Germinal center (tissue), 1 donor: ENCODE measurements around the gene IL11RA.
A peak's percentile ranks its signal among the peaks of the same experiment; 100 is the strongest.

Experiments used
- DNase-seq: peaks from one replicate; pipeline ENCODE4 v3.0.0; 2012; ENCODE audit warnings: mixed read lengths, low spot score

The IL11RA gene

DNA sequence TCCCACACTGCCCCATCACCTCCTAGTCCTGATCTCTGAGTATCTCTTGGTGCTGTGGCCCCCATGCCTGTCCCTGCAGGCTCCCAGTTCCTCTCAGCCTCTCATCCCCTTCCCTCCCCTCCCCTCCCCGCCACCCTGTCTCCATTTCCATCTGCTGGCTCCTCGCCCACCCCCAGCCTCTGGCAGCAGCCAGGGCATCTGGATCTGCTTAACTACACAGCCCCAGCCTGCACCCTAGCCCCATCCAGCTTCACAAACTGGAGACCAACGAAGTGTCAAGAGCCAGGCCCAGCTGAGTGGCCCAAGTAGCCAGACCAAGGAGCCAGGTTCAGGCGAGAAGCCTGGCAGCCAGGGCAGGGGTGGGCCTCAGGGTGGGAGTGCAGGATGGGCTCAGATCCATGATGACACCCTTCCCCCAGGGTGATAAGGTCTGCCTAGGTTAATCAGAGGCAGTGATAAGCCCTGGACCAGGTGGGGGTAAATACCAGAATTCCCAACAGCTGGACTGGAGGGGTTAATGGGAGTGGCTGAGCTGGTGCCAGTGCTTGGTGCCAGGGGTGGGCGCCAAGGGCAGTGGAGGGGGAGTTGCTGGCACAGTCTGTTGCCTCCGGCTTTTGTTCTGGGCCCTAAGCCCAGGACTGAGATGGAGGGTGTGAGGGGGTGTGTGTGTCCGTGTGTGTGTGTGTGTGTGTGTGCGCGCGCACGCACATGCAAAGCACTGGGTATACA lies 2.5 kb downstream of the IL11RA start:
- DNase-seq, result no peak

DNA sequence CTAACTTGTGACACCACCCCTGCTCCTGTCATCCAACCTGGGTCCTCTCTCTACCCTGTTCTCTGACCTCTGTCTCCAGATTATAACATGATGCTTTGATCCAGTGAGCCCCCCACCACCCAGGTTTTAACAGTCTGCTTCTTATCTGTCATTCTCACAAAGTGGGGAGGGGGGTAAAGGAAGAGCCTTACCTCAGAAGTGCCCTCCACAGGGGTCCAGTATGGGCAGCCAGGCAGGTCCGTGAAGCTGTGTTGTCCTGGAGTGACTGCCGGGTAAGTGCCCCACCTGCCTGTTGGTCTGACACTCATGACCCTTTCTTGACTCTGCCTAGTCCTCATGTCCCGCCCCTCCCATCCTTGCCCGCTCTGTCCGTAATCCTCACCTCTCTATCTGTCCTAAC lies 3.4 kb downstream of the IL11RA start:
- DNase-seq, result no peak

DNA sequence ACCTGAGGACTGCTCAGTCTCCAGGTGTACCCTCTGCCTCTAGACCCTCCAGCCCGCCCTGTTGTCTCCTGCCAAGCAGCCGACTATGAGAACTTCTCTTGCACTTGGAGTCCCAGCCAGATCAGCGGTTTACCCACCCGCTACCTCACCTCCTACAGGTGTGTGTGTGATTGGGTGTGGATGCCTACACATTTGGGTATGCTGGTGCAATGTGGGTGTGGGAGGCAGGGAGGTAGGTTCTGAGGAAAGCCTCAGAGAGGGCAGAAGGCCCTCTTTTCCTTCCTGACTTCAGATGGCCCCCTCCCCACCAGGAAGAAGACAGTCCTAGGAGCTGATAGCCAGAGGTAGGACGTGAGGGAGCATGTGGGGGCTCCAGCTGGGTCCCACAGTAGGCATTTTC lies 5.0 kb downstream of the IL11RA start:
- DNase-seq, result no peak

DNA sequence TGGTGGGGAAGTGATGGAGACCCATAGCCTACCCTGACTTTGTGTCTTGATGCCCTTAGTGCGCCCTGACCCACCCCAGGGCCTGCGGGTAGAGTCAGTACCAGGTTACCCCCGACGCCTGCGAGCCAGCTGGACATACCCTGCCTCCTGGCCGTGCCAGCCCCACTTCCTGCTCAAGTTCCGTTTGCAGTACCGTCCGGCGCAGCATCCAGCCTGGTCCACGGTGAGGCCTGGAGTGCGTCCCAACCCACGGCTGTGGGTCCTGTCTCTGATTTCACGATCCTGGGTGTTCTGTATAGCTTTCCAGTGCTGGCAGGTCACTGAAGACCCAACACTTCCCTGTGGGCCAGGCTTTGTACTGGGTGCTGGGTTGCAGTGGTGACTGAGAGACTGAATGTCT lies 6.5 kb downstream of the IL11RA start:
- no peak for DNase-seq

DNA sequence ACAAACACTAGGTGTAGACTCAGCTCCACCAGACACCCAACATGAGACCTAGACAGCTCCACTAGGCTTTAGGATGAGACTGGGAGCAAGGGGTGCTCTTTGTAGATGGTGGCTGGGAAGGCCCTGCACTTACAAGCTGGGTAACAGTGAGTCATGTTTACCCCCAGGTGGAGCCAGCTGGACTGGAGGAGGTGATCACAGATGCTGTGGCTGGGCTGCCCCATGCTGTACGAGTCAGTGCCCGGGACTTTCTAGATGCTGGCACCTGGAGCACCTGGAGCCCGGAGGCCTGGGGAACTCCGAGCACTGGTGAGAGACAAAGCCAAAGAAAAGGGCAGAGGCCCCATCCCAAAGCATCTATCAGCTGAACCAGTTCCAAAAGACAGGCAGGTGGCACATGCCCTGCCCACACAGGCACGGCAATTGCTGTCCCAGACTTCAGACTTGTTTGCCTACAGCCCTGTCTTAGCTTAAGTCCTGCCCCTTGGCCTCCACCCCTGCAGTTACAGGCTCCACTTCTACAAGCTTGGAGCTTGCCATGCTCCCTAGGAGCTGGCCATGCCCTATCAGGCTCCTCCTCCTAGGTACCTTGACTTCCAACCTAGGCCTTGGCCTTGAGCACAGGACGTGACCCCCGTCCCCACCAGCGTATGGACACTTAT lies 7.7 kb downstream of the IL11RA start:
- DNase-seq, result no peak

DNA sequence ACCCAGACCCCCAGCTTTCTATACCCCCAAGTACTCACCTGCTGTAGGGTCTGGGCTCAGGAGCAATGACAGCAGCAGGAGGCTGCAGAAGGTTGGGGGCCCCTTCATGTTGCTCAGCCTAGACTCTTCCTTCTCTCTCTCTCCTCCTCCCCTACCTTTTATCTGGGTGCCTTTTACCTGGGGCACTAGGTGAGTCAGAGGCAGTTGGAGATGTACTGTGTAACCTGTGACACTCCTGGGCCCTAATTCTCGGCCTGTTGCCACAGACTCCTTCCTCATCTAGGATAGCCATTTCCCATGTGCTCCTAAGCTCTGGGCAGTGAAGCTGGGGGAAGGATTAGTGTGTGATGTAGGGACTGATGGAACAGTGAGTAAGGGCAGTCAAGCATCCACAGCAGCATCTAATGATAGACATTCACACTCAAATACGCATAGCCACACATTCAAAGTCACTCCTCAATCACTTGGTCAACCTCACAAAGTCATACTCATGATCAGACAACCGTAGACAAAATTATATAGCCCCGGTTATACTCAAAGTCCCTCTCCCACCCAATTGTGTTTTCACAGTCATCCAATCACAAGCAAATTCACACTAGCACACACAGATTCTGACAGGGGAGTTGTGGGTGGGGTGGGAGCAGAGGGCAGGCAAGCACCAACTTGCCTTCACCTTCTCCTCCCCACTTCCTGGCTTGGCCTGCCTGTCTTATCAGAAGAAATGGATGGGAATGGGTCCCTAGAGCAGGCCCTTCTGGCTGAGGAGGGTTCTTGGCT lies 10.7 kb downstream of the IL11RA start, which contains the start of gene CCL27:
Gene CCL27, minus strand, starts transcription at position 132 of the 777 bp plus-strand sequence. Its CDS starts 24 bp downstream, at position 108.
- no peak for DNase-seq

DNA sequence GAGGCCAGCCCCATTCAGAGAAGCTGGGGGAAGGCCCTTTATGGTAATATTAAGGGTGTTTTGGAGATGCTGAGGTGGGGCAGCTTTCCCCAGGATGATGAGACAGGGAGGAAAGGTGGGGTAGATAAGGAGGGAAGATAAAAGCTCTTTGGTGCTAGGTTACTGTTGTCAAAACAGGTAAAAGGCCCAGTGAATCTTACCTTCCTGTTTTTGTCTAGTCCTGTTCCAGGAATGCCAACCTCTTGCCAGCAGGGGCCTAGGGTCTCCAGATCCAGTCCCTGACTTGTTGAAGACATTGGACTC lies 11.3 kb downstream of the IL11RA start:
- DNase-seq, result no peak

DNA sequence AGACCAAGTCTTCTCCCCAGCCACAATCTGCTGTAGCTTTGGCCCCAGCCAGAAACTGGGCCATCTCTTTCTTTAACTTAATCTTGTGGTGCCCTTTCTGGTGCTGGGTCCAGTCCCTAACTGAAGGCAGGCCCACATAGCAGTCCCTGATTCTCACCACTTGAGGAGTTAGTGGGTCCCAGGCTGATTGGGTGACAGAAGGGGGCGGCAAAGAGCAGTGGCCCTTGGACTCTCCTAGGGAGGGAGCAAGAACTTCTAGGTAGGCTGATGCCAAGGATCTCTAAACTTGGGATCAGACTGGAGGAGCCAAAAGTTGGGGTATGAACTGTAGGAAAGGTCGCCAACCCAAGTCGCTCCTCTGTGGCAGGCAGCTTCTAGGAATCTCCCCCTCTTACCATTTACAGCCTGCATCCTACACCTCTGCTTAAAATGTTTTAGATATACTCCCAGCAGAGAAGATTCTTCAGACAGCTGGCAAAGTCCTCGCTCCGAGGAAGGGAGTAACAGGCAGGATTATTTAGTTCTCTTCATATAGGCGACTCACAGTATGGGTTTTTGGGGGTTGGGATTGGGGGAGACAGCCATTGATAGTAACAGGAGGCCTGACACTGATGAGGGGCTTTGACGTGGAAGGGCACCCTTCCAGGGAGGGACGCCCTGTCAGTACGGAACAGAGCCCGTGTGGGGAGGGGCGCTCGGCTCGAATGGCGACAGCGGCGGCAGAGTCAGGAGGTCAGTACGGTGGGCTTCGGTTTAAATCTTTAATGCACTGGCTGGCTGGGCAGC lies 12.5 kb downstream of the IL11RA start:
- peak; percentile 78 for DNase-seq

DNA sequence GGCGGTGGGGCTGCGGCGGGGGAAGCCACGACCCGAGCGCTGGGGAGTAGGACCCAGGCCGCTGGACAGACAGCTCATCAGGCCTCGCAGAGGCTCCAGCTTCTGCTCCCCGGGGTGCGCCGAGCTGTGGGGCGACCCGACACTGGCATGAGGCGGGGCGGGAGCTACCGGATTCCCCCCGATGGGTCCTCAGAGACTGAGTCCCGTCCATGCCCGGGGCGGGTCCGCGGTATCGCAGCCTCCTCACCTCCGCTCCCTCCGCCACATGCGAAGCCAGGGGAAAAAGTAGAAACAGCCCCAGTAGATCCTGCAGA lies 13.0 kb downstream of the IL11RA start:
- no peak for DNase-seq

DNA sequence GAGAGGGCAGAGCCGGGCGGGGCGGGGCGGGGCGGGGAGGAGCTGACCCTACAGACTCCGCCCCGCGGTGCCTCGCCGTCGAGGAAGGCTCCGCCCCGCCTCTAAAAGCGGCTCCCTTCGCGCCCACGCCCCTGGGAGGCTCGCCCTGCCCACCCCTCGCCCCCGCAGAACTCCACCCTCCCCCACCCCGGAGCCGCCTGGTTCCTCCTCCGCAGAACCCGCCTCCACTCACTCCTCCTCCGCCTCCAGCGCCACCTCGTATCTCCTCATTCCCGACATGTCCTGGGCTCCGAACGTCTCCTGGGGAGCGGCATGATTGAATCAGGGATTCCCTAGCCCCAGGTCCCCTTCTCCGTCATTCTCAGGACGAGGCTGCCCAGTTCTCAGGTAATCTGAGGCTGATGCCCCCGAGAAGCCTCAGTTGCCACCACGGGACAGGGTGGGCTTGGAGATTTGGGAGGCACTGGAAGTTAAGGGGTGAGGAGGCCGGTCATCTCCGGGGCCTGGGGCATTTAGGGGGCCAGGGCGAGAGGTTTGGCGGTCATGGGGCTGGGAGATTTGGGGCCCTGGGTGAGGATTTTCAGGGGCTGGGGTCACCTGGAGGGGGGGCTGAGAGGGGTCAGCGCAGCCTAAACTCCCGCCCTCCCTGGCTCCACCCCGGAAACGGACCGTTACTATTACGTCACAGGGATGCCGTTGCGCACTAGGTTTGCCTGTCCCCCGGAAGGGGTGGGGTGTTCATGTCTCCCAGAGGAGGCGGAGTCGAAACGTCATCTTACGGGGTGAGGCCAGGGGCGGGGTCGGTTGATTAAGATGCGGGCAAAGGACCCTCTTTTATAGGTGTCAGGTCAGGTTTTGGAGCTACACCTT lies 13.6 kb downstream of the IL11RA start:
- peak; percentile 94 for DNase-seq

DNA sequence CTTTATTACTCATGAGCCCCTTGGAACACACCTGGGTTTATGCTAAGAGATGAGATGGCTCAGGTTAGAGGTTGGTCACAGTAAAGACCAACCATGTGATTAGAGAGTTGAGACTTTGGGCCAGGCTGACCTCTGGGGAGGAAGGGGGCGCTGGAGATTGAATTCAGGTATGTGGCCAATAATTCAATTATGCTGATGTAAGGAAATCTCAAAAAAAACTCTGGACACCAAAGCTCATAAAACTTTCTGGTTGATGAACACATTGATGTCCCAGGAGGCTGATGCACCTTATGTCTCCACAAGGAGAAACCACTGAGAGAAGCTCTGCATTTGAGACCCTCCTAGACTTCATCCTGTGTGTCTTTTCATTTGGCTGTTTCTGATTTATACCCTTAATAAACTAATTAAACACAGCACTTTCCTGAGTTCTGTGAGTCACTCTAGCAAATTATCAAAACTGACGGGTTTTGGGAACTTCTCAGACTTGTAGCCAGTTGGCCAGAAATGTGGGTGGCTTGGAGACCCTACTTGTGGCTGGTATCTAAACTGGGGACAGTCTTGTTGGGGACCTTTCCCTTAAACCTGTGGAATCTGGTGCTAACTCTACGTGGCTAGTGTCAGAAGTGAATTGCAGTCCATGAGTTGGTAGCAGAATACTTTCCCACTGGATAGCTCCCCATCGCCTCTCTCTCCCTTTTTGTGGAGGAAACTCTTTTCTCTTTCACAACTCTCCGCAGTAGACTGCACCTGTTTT lies 18.0 kb downstream of the IL11RA start:
- DNase-seq, result no peak

DNA sequence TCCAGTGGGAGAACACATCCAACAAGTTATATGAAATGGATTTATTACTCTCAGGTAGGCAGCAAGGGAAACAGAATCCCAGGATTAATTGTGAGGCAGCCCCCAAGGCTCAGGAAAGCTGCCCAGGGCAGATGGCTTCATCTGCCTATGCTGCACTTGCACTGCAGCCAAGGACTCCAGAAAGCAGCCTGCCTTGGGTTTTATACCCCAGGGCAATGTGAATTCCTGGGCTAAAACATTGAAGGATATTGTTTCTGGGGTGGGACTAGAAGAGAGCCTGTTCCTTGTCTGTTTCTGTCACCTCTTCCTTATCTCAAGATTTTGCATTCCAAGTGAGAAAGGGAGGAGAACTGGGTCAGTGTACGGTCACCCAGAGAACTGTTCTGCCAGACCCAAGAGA lies 19.3 kb downstream of the IL11RA start:
- DNase-seq, result no peak

DNA sequence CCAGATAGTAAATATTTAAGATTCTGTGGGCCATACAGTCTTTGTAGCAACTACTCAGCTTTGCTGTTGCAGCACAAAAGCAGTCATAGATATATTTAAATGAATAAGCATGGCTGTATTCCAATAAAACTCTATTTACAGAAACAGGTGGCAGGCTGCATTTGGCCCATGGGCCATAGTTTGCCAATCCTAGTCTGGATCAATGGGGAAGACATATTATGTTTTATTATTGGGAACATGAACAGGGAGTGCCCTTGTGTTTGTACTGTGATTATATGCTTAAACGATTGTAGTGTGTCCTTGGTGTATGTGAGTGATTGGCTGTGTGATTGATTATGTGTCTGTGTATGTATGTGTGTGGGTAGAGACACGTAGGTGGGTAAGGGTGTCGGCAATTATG lies 22.5 kb downstream of the IL11RA start:
- DNase-seq, result no peak

DNA sequence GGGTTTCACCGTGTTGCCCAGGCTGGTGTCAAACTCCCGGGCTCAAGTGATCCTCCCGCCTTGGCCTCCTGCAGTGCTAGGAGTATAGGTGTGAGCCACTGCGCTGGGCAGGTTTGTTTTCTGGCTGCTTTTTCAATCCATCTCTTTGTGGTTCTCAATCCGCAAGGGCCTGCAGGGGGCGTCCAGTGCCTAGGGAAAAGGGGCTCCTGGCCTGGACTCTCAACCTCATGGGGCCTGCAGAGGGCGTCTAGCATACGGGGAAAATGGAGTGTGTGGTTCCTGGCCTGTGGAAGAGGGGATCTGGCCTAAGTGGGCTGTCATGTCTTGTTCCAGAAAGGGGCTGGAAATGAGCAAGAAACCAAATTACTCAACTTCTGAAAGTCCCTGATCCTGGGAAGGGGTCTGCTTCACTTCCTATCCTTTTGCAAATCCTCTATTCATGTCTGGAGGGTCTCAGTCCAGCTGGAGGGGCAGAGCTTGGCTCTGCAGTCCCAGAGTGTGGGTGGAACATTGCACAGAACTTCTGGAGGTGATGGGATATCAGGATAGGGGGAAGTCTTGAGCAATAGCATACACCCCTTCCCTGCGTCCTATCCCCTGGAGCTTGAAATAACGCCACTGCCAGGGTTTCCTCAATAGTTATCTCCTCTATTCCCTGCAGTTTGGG lies 23.2 kb downstream of the IL11RA start:
- DNase-seq, result peak; percentile 70

DNA sequence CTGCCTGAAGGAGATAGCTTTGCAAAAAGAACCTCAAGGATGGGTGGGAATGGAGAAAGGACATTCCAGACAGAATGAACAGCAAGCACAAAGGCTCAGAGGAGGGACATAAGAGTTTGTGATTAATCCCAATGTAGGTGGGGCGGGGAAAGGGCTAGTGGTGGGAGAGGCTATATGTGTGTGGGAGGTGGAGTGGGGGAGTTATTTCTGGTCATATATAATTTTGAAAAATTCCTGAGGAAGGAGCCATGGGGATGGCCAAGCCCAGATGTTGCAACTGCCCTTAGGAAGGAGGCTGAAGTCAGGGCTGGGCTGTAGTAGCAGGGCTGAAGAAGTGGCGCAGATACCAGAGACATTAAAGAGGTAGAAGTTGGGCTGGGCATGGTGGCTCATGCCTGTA lies 23.9 kb downstream of the IL11RA start:
- no peak for DNase-seq

DNA sequence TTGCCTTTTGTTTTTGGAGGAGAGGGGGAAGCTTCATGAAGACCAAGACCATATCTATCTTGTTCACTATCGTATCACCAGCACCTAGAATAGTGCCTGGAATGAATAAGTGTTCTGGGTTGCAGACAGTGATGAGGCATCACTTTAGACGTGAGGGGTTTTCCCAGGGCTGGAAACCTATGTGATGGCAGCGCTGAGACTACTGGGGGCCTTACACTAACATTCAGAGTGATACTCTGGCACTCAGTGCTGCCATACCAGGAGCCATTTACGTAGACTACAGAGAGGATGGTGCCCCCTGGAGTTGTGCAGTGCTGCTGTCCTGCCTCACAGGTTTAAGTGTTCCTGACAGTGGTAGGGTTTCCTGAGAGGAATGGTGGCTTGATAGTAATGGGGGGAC lies 32.2 kb downstream of the IL11RA start:
- DNase-seq, result no peak

DNA sequence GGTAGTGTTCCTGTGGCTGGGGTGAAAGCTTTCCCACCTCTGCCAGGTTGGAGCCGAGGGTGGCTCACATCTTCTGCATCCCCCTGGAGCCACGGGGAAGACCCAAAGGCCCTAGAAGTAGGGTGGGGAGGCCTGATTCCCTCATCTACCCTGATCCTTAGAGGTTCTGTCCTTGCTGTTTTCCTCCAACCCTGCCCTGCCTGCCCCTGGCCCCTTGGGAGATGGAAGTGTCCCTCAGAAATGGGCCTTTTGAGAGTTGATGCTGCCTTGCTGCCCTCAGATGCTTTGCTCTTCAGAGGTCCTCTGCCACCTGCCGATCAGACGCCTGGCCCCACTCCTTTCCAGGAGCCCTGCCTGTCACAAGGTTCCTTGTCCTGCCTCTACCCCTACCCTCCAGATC lies 32.8 kb downstream of the IL11RA start:
- DNase-seq, result no peak

DNA sequence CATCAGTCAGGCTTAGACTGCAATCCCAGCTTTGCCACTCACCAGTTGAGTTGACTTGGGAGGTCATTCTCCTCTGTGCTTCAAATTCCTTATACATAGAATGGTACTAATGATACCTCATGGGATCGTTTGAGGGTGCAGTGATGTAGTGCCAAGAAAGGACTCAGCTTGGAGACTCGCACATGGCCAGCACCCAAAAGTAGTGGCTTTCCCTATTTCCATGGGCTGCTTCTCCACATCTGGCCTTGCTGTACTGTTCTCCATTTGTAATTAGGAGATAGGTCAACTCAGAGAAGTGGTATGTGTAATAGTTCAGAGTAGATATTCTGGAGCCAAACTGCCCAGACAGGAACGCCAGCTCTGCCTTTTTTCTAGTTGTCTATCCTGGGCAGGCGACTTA lies 33.6 kb downstream of the IL11RA start:
- DNase-seq, result no peak

DNA sequence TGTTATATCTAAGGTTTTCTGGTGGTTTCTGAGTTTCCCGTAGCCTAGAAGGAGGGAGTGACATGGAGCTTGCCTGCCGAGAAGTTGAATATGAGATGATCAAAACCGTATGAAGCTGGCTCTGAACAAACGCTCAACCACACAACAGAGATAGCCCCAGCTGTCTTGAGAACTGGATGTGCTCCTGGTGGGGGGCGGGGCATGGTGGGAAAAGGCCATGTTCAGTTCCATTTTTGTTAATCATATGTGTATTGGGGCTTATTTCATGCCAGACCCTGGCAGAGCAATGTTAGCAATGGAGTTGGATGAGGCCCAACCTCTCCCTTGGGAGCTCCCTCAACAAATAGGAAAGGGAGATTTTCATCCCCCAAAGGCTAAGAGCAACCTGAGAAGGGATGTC lies 34.2 kb downstream of the IL11RA start:
- DNase-seq, result no peak

DNA sequence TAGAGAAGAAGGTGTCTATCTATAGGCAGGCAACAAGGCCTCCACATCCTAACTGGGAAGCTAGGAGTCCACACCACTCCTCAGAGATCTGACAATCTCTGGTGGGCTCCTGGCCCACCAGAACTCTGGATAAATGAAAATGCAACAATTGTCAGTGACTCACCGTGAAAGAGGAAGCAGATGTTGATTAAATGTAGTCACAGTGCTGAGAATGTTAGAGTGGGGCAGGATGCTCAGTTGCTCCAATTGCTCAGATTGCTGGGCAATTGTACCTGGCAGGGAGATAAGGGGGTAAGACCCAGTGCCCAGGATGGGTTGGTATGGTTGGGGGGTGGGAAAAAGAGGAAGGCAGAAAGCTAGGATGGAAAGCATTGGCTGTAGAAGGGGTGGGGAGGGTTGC lies 34.7 kb downstream of the IL11RA start:
- no peak for DNase-seq
